Measurements from ENCODE around the gene CLDN20.

DNA sequence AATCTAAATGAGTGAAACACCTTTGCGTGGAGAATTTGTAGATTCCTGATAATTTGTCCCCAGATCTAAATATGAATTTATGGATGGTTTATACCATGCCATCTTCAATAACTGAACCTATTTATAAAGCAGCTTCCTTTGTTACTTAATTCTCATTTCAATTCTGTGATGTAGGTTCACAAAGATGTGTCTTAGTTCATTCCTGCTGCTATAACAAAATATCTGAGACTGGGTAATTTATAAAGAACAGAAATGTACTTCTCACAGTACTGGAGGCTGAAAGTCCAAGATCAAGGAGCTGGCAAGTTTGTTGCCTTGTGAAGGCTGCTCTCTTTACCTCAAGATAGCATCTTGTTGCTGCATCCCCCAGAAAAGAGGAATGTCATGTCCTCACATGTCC, 52.6 kb downstream of the CLDN20 start:
- TF ChIP-seq JUN (IDR thresholded peaks at IDR 0.05) (no peak), EP300 (IDR thresholded peaks at IDR 0.05) (no peak), POLR2A (IDR thresholded peaks at IDR 0.05; ENCODE audit: low read length) (no peak), RNF2 (IDR thresholded peaks at IDR 0.05; ENCODE audit: borderline replicate concordance, low read depth) (no peak), SMC3 (IDR thresholded peaks at IDR 0.05) (no peak), POLR2AphosphoS2 (conservative IDR thresholded peaks at IDR 0.05; ENCODE audit: low read length) (no peak), MAX (IDR thresholded peaks at IDR 0.05) (no peak), RARB (CRISPR knock-in tag; IDR thresholded peaks at IDR 0.05) (no peak), JUNB (IDR thresholded peaks at IDR 0.05) (no peak)
- TF ChIP-seq, protein P1, sequence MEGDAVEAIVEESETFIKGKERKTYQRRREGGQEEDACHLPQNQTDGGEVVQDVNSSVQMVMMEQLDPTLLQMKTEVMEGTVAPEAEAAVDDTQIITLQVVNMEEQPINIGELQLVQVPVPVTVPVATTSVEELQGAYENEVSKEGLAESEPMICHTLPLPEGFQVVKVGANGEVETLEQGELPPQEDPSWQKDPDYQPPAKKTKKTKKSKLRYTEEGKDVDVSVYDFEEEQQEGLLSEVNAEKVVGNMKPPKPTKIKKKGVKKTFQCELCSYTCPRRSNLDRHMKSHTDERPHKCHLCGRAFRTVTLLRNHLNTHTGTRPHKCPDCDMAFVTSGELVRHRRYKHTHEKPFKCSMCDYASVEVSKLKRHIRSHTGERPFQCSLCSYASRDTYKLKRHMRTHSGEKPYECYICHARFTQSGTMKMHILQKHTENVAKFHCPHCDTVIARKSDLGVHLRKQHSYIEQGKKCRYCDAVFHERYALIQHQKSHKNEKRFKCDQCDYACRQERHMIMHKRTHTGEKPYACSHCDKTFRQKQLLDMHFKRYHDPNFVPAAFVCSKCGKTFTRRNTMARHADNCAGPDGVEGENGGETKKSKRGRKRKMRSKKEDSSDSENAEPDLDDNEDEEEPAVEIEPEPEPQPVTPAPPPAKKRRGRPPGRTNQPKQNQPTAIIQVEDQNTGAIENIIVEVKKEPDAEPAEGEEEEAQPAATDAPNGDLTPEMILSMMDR (IDR thresholded peaks at IDR 0.05), result no peak
